B cell (primary cell): Measurements from ENCODE around the gene NKX3-2.

ENCODE experiments used
- EZH2 ChIP-seq: IDR thresholded peaks from 2 replicates; pipeline ENCODE4 v1.6.1; 2012; ENCODE audit warnings: borderline replicate concordance, low read depth, mild to moderate bottlenecking, moderate library complexity, low read length; ENCODE audit not compliant: insufficient read depth, poor library complexity, severe bottlenecking
- TF ChIP-seq, protein P1 (sequence below): fragments of 200-600 bp; IDR thresholded peaks from one replicate; pipeline ENCODE4 v1.8.0; 2022; ENCODE audit warnings: antibody characterized with exemption, mild to moderate bottlenecking

GRCh38 chr4:13529128-13529919 is 15.0 kb downstream of the NKX3-2 start:
- TF ChIP-seq, protein P1, sequence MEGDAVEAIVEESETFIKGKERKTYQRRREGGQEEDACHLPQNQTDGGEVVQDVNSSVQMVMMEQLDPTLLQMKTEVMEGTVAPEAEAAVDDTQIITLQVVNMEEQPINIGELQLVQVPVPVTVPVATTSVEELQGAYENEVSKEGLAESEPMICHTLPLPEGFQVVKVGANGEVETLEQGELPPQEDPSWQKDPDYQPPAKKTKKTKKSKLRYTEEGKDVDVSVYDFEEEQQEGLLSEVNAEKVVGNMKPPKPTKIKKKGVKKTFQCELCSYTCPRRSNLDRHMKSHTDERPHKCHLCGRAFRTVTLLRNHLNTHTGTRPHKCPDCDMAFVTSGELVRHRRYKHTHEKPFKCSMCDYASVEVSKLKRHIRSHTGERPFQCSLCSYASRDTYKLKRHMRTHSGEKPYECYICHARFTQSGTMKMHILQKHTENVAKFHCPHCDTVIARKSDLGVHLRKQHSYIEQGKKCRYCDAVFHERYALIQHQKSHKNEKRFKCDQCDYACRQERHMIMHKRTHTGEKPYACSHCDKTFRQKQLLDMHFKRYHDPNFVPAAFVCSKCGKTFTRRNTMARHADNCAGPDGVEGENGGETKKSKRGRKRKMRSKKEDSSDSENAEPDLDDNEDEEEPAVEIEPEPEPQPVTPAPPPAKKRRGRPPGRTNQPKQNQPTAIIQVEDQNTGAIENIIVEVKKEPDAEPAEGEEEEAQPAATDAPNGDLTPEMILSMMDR = no peak
- TF ChIP-seq EZH2 = peak; percentile 1
